Tibial nerve (tissue), 4 donors: ENCODE results near the gene CALML3.

ENCODE experiments used
- EP300 ChIP-seq, 2 donors: sonication (generic); formaldehyde crosslinking; IDR thresholded peaks; one replicate each; pipeline ENCODE4 v1.6.1; 2017; ENCODE audit warnings: antibody characterized with exemption in 2 of 2, mild to moderate bottlenecking in 1 of 2
- POLR2A ChIP-seq, 2 donors: fragments of 450-650 bp; IDR thresholded peaks; one replicate each; pipeline ENCODE4 v1.6.1; 2017; ENCODE audit warnings: antibody characterized with exemption in 2 of 2, mild to moderate bottlenecking in 2 of 2, moderate library complexity in 2 of 2
- TF ChIP-seq, protein P1 (sequence below), 5 experiments: fragments of 200-600 bp in 3 of 5; fragments of 450-650 bp in 2 of 5; sonication (generic) in 3 of 5; IDR thresholded peaks; one replicate each; pipeline ENCODE4 v1.5.1; 2016 to 2019; ENCODE audit warnings: antibody characterized with exemption in 5 of 5, mild to moderate bottlenecking in 3 of 5, moderate library complexity in 2 of 5

DNA sequence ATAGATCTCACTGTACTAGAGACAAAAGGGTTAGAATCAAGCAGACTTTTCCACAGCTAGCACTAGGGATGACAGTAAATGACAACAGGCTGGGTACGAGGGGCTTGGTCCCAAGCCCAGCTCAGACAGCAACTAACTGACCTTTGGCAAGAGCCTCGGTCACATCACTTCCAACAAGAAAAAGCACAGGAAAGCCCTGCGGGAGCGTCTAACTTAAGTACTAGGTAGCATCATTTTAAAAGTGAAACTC is 22.8 kb downstream of the CALML3 start:
- TF ChIP-seq, protein P1, sequence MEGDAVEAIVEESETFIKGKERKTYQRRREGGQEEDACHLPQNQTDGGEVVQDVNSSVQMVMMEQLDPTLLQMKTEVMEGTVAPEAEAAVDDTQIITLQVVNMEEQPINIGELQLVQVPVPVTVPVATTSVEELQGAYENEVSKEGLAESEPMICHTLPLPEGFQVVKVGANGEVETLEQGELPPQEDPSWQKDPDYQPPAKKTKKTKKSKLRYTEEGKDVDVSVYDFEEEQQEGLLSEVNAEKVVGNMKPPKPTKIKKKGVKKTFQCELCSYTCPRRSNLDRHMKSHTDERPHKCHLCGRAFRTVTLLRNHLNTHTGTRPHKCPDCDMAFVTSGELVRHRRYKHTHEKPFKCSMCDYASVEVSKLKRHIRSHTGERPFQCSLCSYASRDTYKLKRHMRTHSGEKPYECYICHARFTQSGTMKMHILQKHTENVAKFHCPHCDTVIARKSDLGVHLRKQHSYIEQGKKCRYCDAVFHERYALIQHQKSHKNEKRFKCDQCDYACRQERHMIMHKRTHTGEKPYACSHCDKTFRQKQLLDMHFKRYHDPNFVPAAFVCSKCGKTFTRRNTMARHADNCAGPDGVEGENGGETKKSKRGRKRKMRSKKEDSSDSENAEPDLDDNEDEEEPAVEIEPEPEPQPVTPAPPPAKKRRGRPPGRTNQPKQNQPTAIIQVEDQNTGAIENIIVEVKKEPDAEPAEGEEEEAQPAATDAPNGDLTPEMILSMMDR (IDR thresholded peaks at IDR 0.05): no peak
- TF ChIP-seq EP300 (IDR thresholded peaks at IDR 0.05) (no peak), POLR2A (IDR thresholded peaks at IDR 0.05) (no peak)
